ENCODE measurements around the gene SVOP.

Gene SVOP

DNA sequence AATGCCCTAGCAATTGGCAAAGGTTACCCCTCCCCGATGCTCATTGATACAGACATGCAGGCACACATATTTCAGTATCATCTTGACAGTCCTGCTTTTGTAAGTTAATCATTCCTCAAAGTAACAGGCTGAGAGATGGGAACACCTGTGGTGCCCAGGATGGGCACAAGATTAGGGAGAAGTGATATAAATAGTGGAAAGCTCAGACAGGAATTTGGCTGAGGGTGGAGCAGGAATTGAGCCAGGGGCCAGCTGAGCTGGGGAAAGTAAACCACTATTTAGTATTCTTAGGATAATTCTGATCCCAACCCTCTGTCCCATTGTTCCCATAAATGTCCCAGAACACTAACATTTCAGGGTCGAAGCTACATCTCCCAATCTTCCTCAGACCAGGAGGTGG is 102.7 kb downstream of the SVOP start:
- Histone ChIP-seq H3K9ac (ENCODE audit: low read depth, low read length) (no peak overlapping the region), H3K9me3 (ENCODE audit: control insufficient read depth, insufficient read depth, low read length) (no peaks in the 10 kb centered on the region), H3K27me3 (ENCODE audit: control insufficient read depth, insufficient read depth, low read length) (no peaks in the 10 kb centered on the region), H3K36me3 (ENCODE audit: control insufficient read depth, insufficient read depth, low read length) (no peaks in the 10 kb centered on the region), H3K4me1 (ENCODE audit: control insufficient read depth, insufficient read depth, low read length) (no peaks in the 10 kb centered on the region), H3K4me3 (ENCODE audit: low read depth, low read length) (no peak overlapping the region)

DNA sequence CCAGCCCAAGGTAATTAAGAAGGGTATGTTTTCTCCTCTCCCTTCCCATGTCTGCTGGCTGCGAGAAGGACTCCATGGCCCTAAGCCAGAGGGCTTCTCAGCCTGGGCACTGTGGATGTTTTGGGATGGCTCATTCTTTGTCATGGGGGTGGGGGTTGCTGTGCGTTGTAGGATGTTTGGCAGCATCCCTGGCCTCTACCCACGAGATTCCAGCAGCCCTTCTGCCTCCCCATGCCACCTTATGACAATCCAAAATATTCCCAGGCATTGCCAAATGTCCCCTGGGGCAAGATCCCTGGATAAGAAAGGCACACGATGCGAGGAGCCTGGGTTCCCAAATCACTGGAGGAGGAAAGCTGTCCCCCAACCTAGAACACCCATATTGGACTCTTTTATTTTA is 104.5 kb downstream of the SVOP start:
- no peaks in the 10 kb centered on the region for H3K36me3 ChIP-seq (ENCODE audit: control insufficient read depth, insufficient read depth, low read length)
- H3K9ac ChIP-seq (ENCODE audit: low read depth, low read length): no peak overlapping the region
- H3K27me3 ChIP-seq (ENCODE audit: control insufficient read depth, insufficient read depth, low read length): no peaks in the 10 kb centered on the region
- H3K4me1 ChIP-seq (ENCODE audit: control insufficient read depth, insufficient read depth, low read length): no peaks in the 10 kb centered on the region
- no peak overlapping the region for H3K4me3 ChIP-seq (ENCODE audit: low read depth, low read length)
- no peaks in the 10 kb centered on the region for H3K9me3 ChIP-seq (ENCODE audit: control insufficient read depth, insufficient read depth, low read length)

DNA sequence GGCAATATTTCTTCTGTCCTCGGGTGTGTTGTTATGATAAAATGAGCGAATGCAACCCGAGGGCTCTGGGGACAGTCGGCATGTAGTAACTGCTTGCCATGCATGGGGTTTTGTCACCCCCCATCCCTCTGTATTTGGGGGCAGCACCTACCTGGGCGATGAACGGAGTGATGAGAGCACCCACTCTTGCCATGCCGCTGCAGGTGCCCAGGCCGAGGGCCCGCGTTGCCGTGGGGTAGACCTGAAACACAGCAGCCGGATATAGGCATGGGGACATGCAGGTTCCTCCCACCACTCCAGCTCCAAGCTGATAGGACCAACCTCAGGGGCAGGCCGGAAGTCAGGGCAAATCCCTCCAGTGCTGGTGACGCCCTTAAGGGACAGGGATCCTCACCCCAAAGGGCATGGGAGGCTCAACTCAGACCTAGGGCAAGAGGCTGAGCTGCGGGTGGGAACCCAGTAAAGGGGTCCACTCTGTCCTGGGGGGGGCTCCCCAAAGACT is 105.2 kb downstream of the SVOP start:
- H3K9ac ChIP-seq (ENCODE audit: low read depth, low read length): no peak overlapping the region
- H3K4me1 ChIP-seq (ENCODE audit: control insufficient read depth, insufficient read depth, low read length): no peaks in the 10 kb centered on the region
- H3K4me3 ChIP-seq (ENCODE audit: low read depth, low read length): no peak overlapping the region
- H3K27me3 ChIP-seq (ENCODE audit: control insufficient read depth, insufficient read depth, low read length): no peaks in the 10 kb centered on the region
- H3K36me3 ChIP-seq (ENCODE audit: control insufficient read depth, insufficient read depth, low read length): no peaks in the 10 kb centered on the region
- no peaks in the 10 kb centered on the region for H3K9me3 ChIP-seq (ENCODE audit: control insufficient read depth, insufficient read depth, low read length)

DNA sequence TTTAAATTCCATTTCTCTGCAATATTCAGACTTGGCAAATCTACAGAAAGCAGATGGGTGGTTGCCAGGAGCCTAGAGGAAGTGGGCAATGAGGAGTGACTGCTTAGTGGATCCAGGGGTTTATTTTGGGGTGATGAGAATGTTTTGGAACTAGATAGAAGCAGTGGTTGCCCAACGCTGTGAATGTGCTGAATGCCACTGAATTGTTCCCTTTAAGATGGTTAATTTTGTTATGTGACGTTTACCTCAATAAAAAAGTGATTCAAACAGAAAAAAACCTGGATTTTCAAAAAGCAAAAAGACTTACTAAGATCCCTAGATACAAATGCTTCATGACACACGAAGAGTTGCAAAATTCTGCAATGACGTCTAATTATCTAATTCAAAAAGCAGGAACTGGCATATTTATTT is 106.7 kb downstream of the SVOP start:
- Histone ChIP-seq H3K9ac (ENCODE audit: low read depth, low read length) (no peak overlapping the region), H3K4me3 (ENCODE audit: low read depth, low read length) (no peak overlapping the region), H3K36me3 (ENCODE audit: control insufficient read depth, insufficient read depth, low read length) (no peaks in the 10 kb centered on the region), H3K9me3 (ENCODE audit: control insufficient read depth, insufficient read depth, low read length) (no peaks in the 10 kb centered on the region), H3K27me3 (ENCODE audit: control insufficient read depth, insufficient read depth, low read length) (no peaks in the 10 kb centered on the region), H3K4me1 (ENCODE audit: control insufficient read depth, insufficient read depth, low read length) (no peaks in the 10 kb centered on the region)

DNA sequence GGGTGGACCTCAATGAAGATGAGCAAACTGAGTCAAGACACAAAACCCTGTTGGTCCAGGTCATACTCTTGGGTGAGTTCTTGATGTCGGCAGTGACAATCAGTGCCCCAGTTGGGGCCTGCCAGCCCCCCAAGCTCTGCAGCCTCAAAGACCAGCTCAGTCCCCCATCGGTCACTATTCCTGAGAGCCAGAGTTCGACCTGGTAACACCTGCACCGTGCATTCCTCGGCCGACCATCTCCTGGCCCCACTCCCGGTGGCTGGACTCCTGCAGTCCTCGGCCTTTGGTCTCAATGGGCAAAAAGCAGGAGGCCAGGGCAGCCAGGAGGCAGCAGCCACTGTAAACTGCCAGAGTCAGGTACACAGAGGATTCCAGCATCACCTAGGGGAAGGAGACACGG is 108.5 kb downstream of the SVOP start:
- H3K9me3 ChIP-seq (ENCODE audit: control insufficient read depth, insufficient read depth, low read length): no peaks in the 10 kb centered on the region

DNA sequence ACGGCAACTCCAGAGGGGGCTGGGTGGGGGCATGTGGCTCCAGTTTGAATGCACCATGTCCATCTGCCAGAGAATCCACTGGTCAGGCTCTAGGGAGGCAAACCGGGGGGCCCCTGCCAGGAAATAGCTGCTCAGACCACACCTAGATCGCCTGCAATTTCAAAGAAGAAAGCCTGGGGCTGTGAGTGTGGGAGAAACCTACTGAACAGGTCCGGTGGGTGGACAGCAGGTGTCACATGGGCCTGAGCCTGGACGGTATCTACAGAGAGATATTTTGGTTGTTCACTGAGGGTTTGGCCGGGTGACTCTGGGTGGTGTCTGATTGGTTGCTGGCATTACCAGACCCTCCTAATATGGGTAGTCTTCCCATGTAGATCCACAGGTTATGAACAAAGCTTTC is 109.0 kb downstream of the SVOP start:
- Histone ChIP-seq H3K27me3 (ENCODE audit: control insufficient read depth, insufficient read depth, low read length) (no peaks in the 10 kb centered on the region), H3K9ac (ENCODE audit: low read depth, low read length) (no peak overlapping the region), H3K4me1 (ENCODE audit: control insufficient read depth, insufficient read depth, low read length) (no peaks in the 10 kb centered on the region), H3K4me3 (ENCODE audit: low read depth, low read length) (no peak overlapping the region), H3K9me3 (ENCODE audit: control insufficient read depth, insufficient read depth, low read length) (no peaks in the 10 kb centered on the region), H3K36me3 (ENCODE audit: control insufficient read depth, insufficient read depth, low read length) (no peaks in the 10 kb centered on the region)

More for the DNA sequence above, 108.5 kb downstream of the SVOP start:
- H3K36me3 ChIP-seq (ENCODE audit: control insufficient read depth, insufficient read depth, low read length): no peaks in the 10 kb centered on the region
- no peaks in the 10 kb centered on the region for H3K4me1 ChIP-seq (ENCODE audit: control insufficient read depth, insufficient read depth, low read length)
- no peak overlapping the region for H3K9ac ChIP-seq (ENCODE audit: low read depth, low read length)
- no peaks in the 10 kb centered on the region for H3K27me3 ChIP-seq (ENCODE audit: control insufficient read depth, insufficient read depth, low read length)
- H3K4me3 ChIP-seq (ENCODE audit: low read depth, low read length): no peak overlapping the region

DNA sequence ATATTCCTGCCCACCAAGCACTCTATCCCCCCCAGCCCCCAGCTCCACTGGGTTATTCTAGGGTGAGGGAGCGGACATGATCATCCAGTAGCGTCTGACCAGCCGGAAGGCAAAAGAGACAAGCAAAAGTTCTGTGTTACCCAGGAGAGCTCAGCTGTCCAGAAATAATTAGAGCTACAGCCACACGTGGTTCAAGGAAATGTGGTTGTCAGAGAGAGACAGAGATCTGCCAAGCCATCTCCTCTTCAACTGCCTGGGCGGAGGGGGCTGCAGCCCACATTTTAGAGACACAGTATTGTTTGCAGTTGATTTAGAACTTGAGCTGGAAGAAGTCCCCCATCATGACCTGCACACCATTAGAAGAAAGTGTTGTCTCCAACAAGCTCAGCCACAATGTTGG is 110.5 kb downstream of the SVOP start:
- H3K9me3 ChIP-seq (ENCODE audit: control insufficient read depth, insufficient read depth, low read length): no peaks in the 10 kb centered on the region
- no peak overlapping the region for H3K4me3 ChIP-seq (ENCODE audit: low read depth, low read length)
- H3K27me3 ChIP-seq (ENCODE audit: control insufficient read depth, insufficient read depth, low read length): no peaks in the 10 kb centered on the region
- no peaks in the 10 kb centered on the region for H3K4me1 ChIP-seq (ENCODE audit: control insufficient read depth, insufficient read depth, low read length)
- no peaks in the 10 kb centered on the region for H3K36me3 ChIP-seq (ENCODE audit: control insufficient read depth, insufficient read depth, low read length)
- H3K9ac ChIP-seq (ENCODE audit: low read depth, low read length): no peak overlapping the region

DNA sequence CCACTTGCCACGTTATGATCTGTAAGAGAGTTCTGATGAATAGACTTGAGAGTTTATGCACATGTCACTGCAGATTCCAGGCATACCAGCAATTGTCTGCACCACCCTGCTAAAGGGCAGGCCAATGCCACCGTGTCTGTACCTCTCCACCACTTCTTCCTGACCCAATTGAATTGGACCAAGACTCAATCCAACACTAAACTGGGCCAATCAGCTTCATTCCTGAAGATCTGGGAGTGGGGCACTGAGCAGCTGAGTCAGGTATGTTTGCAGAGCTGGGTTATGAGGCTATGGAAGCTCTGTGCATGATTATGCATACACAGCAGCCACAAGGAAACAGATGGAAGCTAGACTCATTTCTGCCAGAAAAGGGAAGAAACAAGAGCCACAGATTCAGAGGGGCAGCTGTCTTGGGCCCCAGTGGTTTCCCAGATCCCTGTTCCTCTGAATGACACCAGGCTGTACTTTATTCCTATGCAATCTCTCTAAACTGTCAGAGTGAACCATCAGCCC is 113.0 kb downstream of the SVOP start:
- H3K4me1 ChIP-seq (ENCODE audit: control insufficient read depth, insufficient read depth, low read length): no peaks in the 10 kb centered on the region
- H3K4me3 ChIP-seq (ENCODE audit: low read depth, low read length): no peak overlapping the region
- H3K27me3 ChIP-seq (ENCODE audit: control insufficient read depth, insufficient read depth, low read length): no peaks in the 10 kb centered on the region
- no peaks in the 10 kb centered on the region for H3K36me3 ChIP-seq (ENCODE audit: control insufficient read depth, insufficient read depth, low read length)
- H3K9me3 ChIP-seq (ENCODE audit: control insufficient read depth, insufficient read depth, low read length): no peaks in the 10 kb centered on the region
- no peak overlapping the region for H3K9ac ChIP-seq (ENCODE audit: low read depth, low read length)

DNA sequence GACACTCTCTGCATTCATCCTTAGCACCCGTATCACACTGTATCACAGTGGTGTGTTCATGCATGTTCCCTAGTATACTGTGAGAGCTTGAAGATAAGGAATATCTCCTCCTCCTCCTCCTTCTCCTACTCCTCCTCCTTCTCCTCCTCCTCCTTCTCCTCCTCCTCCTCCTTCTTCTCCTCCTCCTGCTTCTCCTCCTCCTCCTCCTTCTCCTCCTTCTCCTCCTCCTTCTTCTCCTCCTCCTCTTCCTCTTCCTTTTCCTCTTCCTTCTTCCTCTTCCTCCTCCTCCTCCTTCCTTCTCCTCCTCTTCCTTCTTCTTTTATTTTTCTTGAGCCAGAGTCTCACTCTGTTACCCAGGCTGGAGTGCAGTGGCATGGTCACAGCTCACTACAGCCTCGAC is 113.9 kb downstream of the SVOP start:
- H3K4me1 ChIP-seq (ENCODE audit: control insufficient read depth, insufficient read depth, low read length): no peaks in the 10 kb centered on the region

DNA sequence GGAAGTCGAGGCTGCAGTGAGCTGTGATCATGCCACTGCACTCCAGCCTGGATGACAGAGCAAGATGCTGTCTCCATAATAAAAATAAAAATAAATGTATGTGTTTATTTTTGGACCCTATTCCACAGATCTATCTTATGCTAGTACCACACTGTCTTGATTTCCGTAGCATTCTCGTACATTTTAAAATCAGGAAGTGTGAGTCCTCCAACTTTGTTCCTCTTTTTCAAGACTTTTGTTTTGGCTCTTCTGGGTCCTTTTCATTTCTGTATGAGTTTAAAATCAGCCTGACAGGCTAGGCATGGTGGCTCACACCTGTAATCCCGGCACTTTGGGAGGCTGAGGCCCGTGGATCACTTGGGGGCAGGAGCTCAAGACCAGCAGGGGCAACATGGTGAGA is 115.1 kb downstream of the SVOP start:
- Histone ChIP-seq H3K9ac (ENCODE audit: low read depth, low read length) (no peak overlapping the region), H3K27me3 (ENCODE audit: control insufficient read depth, insufficient read depth, low read length) (no peaks in the 10 kb centered on the region), H3K4me1 (ENCODE audit: control insufficient read depth, insufficient read depth, low read length) (no peaks in the 10 kb centered on the region), H3K36me3 (ENCODE audit: control insufficient read depth, insufficient read depth, low read length) (no peaks in the 10 kb centered on the region), H3K4me3 (ENCODE audit: low read depth, low read length) (no peak overlapping the region), H3K9me3 (ENCODE audit: control insufficient read depth, insufficient read depth, low read length) (no peaks in the 10 kb centered on the region)

More for the DNA sequence above, 113.9 kb downstream of the SVOP start:
- Histone ChIP-seq H3K9me3 (ENCODE audit: control insufficient read depth, insufficient read depth, low read length) (no peaks in the 10 kb centered on the region), H3K9ac (ENCODE audit: low read depth, low read length) (no peak overlapping the region), H3K27me3 (ENCODE audit: control insufficient read depth, insufficient read depth, low read length) (no peaks in the 10 kb centered on the region), H3K4me3 (ENCODE audit: low read depth, low read length) (no peak overlapping the region), H3K36me3 (ENCODE audit: control insufficient read depth, insufficient read depth, low read length) (no peaks in the 10 kb centered on the region)

DNA sequence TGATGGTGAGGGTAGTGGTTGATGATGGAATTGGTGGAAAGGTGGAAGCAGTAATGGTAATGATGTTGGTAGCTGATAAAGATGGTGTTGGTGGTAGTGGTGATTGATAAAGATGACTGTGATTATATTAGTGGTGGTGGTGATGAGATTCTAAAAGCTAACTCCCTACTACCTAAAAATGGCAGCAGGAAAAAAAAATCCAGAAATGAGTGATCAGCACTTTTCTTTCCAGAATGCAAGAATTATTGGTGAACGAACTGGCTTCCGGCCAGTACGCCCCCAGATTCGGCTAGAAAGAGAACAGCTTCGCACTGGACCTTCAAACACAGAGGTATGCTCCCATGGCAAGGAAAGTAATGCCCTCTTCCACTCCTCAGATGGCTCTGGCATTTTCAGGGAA is 121.7 kb downstream of the SVOP start:
- Histone ChIP-seq H3K27me3 (ENCODE audit: control insufficient read depth, insufficient read depth, low read length) (no peaks in the 10 kb centered on the region), H3K4me3 (ENCODE audit: low read depth, low read length) (no peak overlapping the region)

DNA sequence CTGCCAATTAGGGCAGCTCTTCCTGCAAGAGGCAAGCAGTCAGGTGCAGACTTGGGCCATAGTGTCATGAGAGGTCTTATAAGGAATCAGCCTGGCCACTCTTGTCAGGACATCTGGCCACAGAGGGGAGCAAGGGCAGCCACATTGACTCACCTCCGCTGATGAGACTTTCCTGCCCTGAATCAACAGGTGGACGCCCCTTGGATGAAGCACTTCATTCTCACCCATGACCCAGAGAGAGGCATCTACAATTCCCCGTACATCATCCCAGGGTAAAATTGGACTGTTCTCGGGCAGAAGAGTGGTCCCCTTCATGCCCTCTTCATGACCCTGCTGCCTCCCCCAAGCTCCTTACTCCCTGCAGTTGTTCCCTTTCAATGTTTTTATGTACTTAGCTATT is 124.1 kb downstream of the SVOP start:
- H3K9ac ChIP-seq (ENCODE audit: low read depth, low read length): no peak overlapping the region
- no peaks in the 10 kb centered on the region for H3K9me3 ChIP-seq (ENCODE audit: control insufficient read depth, insufficient read depth, low read length)
- H3K4me3 ChIP-seq (ENCODE audit: low read depth, low read length): no peak overlapping the region
- H3K4me1 ChIP-seq (ENCODE audit: control insufficient read depth, insufficient read depth, low read length): no peaks in the 10 kb centered on the region
- no peaks in the 10 kb centered on the region for H3K36me3 ChIP-seq (ENCODE audit: control insufficient read depth, insufficient read depth, low read length)
- no peaks in the 10 kb centered on the region for H3K27me3 ChIP-seq (ENCODE audit: control insufficient read depth, insufficient read depth, low read length)

More for the DNA sequence above, 121.7 kb downstream of the SVOP start:
- no peaks in the 10 kb centered on the region for H3K4me1 ChIP-seq (ENCODE audit: control insufficient read depth, insufficient read depth, low read length)
- no peak overlapping the region for H3K9ac ChIP-seq (ENCODE audit: low read depth, low read length)
- H3K36me3 ChIP-seq (ENCODE audit: control insufficient read depth, insufficient read depth, low read length): no peaks in the 10 kb centered on the region
- no peaks in the 10 kb centered on the region for H3K9me3 ChIP-seq (ENCODE audit: control insufficient read depth, insufficient read depth, low read length)
